Transverse colon (tissue), 3 donors: ENCODE data around the gene FIGLA.

Experiments
- EP300 ChIP-seq: sonication (generic); formaldehyde crosslinking; IDR thresholded peaks from one replicate; pipeline ENCODE4 v1.6.1; 2017; ENCODE audit warnings: antibody characterized with exemption, low read depth
- POLR2A ChIP-seq: fragments of 450-650 bp; IDR thresholded peaks from one replicate; pipeline ENCODE4 v1.6.1; 2016; ENCODE audit warnings: antibody characterized with exemption, mild to moderate bottlenecking, moderate library complexity
- TF ChIP-seq, protein P1 (sequence below), 5 experiments: fragments of 200-600 bp in 3 of 5; fragments of 450-650 bp in 2 of 5; sonication (generic) in 3 of 5; IDR thresholded peaks; 1 replicate in 2 of 5; 2 replicates in 3 of 5; pipeline ENCODE4 v1.5.1; 2016 to 2017; ENCODE audit warnings: antibody characterized with exemption in 5 of 5, inconsistent platforms in 3 of 5, mild to moderate bottlenecking in 2 of 5, moderate library complexity in 1 of 5

- TF ChIP-seq EP300 (no peak), POLR2A (no peak)
- TF ChIP-seq, protein P1, sequence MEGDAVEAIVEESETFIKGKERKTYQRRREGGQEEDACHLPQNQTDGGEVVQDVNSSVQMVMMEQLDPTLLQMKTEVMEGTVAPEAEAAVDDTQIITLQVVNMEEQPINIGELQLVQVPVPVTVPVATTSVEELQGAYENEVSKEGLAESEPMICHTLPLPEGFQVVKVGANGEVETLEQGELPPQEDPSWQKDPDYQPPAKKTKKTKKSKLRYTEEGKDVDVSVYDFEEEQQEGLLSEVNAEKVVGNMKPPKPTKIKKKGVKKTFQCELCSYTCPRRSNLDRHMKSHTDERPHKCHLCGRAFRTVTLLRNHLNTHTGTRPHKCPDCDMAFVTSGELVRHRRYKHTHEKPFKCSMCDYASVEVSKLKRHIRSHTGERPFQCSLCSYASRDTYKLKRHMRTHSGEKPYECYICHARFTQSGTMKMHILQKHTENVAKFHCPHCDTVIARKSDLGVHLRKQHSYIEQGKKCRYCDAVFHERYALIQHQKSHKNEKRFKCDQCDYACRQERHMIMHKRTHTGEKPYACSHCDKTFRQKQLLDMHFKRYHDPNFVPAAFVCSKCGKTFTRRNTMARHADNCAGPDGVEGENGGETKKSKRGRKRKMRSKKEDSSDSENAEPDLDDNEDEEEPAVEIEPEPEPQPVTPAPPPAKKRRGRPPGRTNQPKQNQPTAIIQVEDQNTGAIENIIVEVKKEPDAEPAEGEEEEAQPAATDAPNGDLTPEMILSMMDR (IDR thresholded peaks at IDR 0.05), result no peak
Measured at GRCh38 chr2:70766357-70767078, 23.9 kb downstream of the FIGLA start.
